Panc1 (cell line): ENCODE results near the gene FAF1. TPM values are rescaled to one million over a fixed set of nuclear protein-coding genes. Genes with fewer than 3 reads are reported as not detected.

Experiments used
- ATAC-seq: fragments of 200-7000 bp; cut with Tn5 transposase; 2 replicates; pipeline ENCODE4 v1.9.1; 2020; ENCODE audit warnings: mild to moderate bottlenecking, moderate library complexity
- BruUV-seq: library from RNA; stranded (reverse); fragments of 400-500 nt; replicated peaks from 2 replicates; lab custom pipeline; 2021; lab: Mats Ljungman, UMichigan
- CTCF ChIA-PET: fragments of 300-600 bp; sonication (Branson Sonifier 250); formaldehyde crosslinking; loops from one replicate; lab custom pipeline; 2022; ENCODE audit warnings: antibody characterized with exemption; lab: Charles Lee
- POLR2A ChIA-PET: fragments of 300-600 bp; sonication (Branson Sonifier 250); formaldehyde crosslinking; loops from one replicate; lab custom pipeline; 2022; ENCODE audit warnings: antibody characterized with exemption; lab: Charles Lee
- DNase-seq: peaks from one replicate; pipeline ENCODE4 v3.0.0-alpha.2; 2010; ENCODE audit warnings: low read depth, low spot score
- H3K27ac ChIP-seq: 2 replicates; pipeline ENCODE4 v1.5.1; 2011; ENCODE audit warnings: mild to moderate bottlenecking, low read length, inconsistent platforms
- H3K27me3 ChIP-seq: fragments of 200-500 bp; sonication (Bioruptor generic); 2 replicates; pipeline ENCODE4 v1.6.0; 2014; ENCODE audit warnings: low read length, inconsistent platforms; ENCODE audit not compliant: control insufficient read depth, insufficient read depth
- H3K36me3 ChIP-seq: fragments of 200-500 bp; sonication (Bioruptor generic); 2 replicates; pipeline ENCODE4 v1.5.1; 2014; ENCODE audit warnings: inconsistent platforms, mild to moderate bottlenecking, low read length, moderate library complexity; ENCODE audit not compliant: control insufficient read depth, insufficient read depth
- H3K4me1 ChIP-seq: 2 replicates; pipeline ENCODE4 v1.5.1; 2011; ENCODE audit warnings: inconsistent platforms, mild to moderate bottlenecking, low read length, moderate library complexity; ENCODE audit not compliant: control insufficient read depth, insufficient read depth
- H3K4me3 ChIP-seq, 2 experiments: 2 replicates each; pipeline ENCODE4 v1.5.1; 2011 to 2012; ENCODE audit warnings: low read depth in 2 of 2, low read length in 2 of 2, mild to moderate bottlenecking in 2 of 2, inconsistent platforms in 1 of 2, moderate library complexity in 1 of 2
- H3K9me3 ChIP-seq: fragments of 200-500 bp; sonication (Bioruptor generic); 2 replicates; pipeline ENCODE4 v1.5.1; 2014; ENCODE audit warnings: low read depth, mild to moderate bottlenecking, inconsistent platforms, low read length, moderate library complexity; ENCODE audit not compliant: control insufficient read depth, insufficient read depth
- POLR2AphosphoS5 ChIP-seq: IDR thresholded peaks from 2 replicates; pipeline ENCODE4 v1.6.1; 2012; ENCODE audit warnings: mild to moderate bottlenecking, low read depth, low read length, moderate library complexity
- REST ChIP-seq, 2 experiments: IDR thresholded peaks; 2 replicates each; pipeline ENCODE4 v1.6.1; 2011 to 2012; ENCODE audit warnings: low read depth in 2 of 2, control low read depth in 1 of 2, low read length in 1 of 2, mild to moderate bottlenecking in 1 of 2, moderate library complexity in 1 of 2; ENCODE audit not compliant: insufficient read depth in 1 of 2
- SIN3A ChIP-seq: IDR thresholded peaks from 2 replicates; pipeline ENCODE4 v1.6.1; 2012; ENCODE audit warnings: low read depth, mild to moderate bottlenecking, low read length, moderate library complexity, borderline replicate concordance; ENCODE audit not compliant: insufficient read depth
- TCF7L2 ChIP-seq: IDR thresholded peaks from 2 replicates; pipeline ENCODE4 v1.6.1; 2011; ENCODE audit warnings: mild to moderate bottlenecking, low read depth, low read length, inconsistent platforms
- in situ Hi-C: cut with HindIII; loops from 2 replicates; pipeline ENCODE4 v1.10.0; 2016; ENCODE audit warnings: low sequenced_read_pairs, low pct_unique_long_range_greater_than_20kb
- intact Hi-C: fragments of 100-400 bp; cut with micrococcal nuclease; formaldehyde crosslinking; loops from one replicate; pipeline ENCODE4 v1.10.0; 2022; ENCODE audit not compliant: unreplicated experiment
- total RNA-seq: library from RNA; stranded (reverse); gene quantifications from one replicate; pipeline ENCODE4 v1.2.1, GENCODE V29; 2021; ENCODE audit not compliant: unreplicated experiment
- TF ChIP-seq, protein P1 (sequence below): fragments of 450-650 bp; IDR thresholded peaks from 2 replicates; pipeline ENCODE4 v1.5.1; 2017; ENCODE audit warnings: mild to moderate bottlenecking

FAF1 gene
- total RNA-seq, 1 experiment from 2014 or later, result 101 TPM

DNA sequence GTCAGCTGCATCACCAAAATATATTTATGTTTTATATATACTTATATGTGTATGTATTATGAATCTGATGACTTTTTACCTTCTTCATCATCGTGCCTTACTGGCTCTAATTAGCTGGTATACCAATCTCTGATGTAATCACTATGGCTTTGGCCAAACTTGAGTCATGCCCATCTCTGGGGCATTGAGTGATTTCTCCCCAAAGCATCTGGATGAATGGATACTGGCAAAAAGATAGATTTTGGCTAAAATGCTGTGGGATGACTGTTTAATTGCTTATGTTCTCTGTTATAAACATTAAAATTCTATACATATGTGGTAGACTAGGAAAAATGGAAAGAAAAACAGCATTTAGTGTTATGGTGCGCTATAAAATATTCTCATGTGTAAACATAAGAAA lies 29.6 kb upstream of the FAF1 start:
- peaks cover 3% of the 10 kb centered on the region; the same call in 1 of the 2 replicates for H3K4me1 ChIP-seq
- in situ Hi-C loops, result no loop called here
- H3K9me3 ChIP-seq, result no peaks in the 10 kb centered on the region
- ChIA-PET CTCF (interaction anchor here (0.7 kb wide), 1 partner anchor 152 kb away, joined by 3 read pairs; no protein-coding TSS in a partner anchor), POLR2A (no interaction called here)
- TF ChIP-seq SIN3A (no peak), REST (IDR thresholded peaks at IDR 0.05; ENCODE audit: insufficient read depth in 1 of 2, low read depth in 2 of 2, low read length in 1 of 2) (no peak), TCF7L2 (no peak), POLR2AphosphoS5 (no peak)
- TF ChIP-seq, protein P1, sequence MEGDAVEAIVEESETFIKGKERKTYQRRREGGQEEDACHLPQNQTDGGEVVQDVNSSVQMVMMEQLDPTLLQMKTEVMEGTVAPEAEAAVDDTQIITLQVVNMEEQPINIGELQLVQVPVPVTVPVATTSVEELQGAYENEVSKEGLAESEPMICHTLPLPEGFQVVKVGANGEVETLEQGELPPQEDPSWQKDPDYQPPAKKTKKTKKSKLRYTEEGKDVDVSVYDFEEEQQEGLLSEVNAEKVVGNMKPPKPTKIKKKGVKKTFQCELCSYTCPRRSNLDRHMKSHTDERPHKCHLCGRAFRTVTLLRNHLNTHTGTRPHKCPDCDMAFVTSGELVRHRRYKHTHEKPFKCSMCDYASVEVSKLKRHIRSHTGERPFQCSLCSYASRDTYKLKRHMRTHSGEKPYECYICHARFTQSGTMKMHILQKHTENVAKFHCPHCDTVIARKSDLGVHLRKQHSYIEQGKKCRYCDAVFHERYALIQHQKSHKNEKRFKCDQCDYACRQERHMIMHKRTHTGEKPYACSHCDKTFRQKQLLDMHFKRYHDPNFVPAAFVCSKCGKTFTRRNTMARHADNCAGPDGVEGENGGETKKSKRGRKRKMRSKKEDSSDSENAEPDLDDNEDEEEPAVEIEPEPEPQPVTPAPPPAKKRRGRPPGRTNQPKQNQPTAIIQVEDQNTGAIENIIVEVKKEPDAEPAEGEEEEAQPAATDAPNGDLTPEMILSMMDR, result no peak
- DNase-seq (no peak), ATAC-seq (no peak)
- H3K4me3 ChIP-seq, result no peak overlapping the region
- no peaks in the 10 kb centered on the region; the same call in 1 of the 2 replicates for H3K36me3 ChIP-seq
- intact Hi-C loops, result no loop called here
- H3K27ac ChIP-seq, result no peak overlapping the region
- no peaks in the 10 kb centered on the region for H3K27me3 ChIP-seq
- BruUV-seq, result no TSS peak

DNA sequence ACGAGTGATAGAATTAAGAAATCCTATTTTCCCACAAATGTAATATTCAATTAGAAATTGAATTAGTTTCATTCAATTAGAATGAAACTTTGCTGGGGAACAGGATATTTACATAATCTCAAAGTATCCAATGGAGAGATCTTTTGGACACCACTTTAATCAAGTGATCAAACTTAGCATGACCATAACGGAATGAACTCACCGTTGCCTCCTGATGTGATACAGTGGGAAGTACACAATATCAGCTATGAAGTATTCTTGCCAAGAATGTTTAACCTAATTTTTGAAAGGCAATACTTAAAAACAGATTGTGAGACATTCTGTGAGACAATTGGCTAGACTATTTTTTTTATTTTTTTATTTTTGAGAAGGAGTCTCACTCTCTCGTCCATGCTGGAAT lies 26.6 kb upstream of the FAF1 start:
- TF ChIP-seq REST (IDR thresholded peaks at IDR 0.05; ENCODE audit: insufficient read depth in 1 of 2, low read depth in 2 of 2, low read length in 1 of 2) (no peak), SIN3A (no peak), TCF7L2 (no peak), POLR2AphosphoS5 (no peak)
- TF ChIP-seq, protein P1, result no peak
- no peaks in the 10 kb centered on the region for H3K9me3 ChIP-seq
- no peaks in the 10 kb centered on the region for H3K27me3 ChIP-seq
- H3K36me3 ChIP-seq, result no peaks in the 10 kb centered on the region; the same call in 1 of the 2 replicates
- H3K4me3 ChIP-seq, result no peak overlapping the region
- ChIA-PET CTCF (no interaction called here), POLR2A (interaction anchor here (1.1 kb wide), 1 partner anchor 9 kb away, joined by 4 read pairs; no protein-coding TSS in a partner anchor)
- no peak for DNase-seq
- ATAC-seq, result no peak
- intact Hi-C loops (no loop called here), in situ Hi-C loops (no loop called here)
- H3K4me1 ChIP-seq, result peaks cover 29% of the 10 kb centered on the region
- no TSS peak for BruUV-seq
- no peak overlapping the region for H3K27ac ChIP-seq
